Ishikawa (cell line): ENCODE data around the gene KCNB1.

Source experiments
- CREB1 ChIP-seq: IDR thresholded peaks from 2 replicates; pipeline ENCODE4 v1.6.1; 2012; ENCODE audit warnings: low read depth
- EGR1 ChIP-seq: IDR thresholded peaks from 2 replicates; pipeline ENCODE4 v1.6.1; 2012
- EP300 ChIP-seq: IDR thresholded peaks from 2 replicates; pipeline ENCODE4 v1.6.1; 2012; ENCODE audit warnings: borderline replicate concordance
- MAX ChIP-seq: IDR thresholded peaks from 2 replicates; pipeline ENCODE4 v1.6.1; 2012
- REST ChIP-seq: IDR thresholded peaks from 2 replicates; pipeline ENCODE4 v1.6.1; 2012; ENCODE audit warnings: low read depth, mild to moderate bottlenecking
- TEAD4 ChIP-seq: IDR thresholded peaks from 2 replicates; pipeline ENCODE4 v1.6.1; 2012

- TF ChIP-seq TEAD4 (no peak), EGR1 (no peak), EP300 (no peak), MAX (no peak), CREB1 (no peak), REST (no peak)
These were observed 69.5 kb downstream of the KCNB1 start for GRCh38 chr20:49412953-49413352.
